T-cell (primary cell): ENCODE results near the gene SDK1. TPM values are rescaled to one million over a fixed set of nuclear protein-coding genes. Genes with fewer than 3 reads are reported as not detected.

Experiments
- ATAC-seq, 4 experiments: fragments of 200-7000 bp in 3 of 4; fragments of 150-1000 bp in 1 of 4; cut with Tn5 transposase; replicated peaks in 1 of 4; 1 replicate in 3 of 4; 2 replicates in 1 of 4; pipeline ENCODE4 v1.10.0; 2021; ENCODE audit warnings: moderate library complexity in 3 of 4, mild to moderate bottlenecking in 2 of 4, moderate number of reproducible peaks in 1 of 4
- CTCF ChIA-PET, 2 donors: fragments of 300-600 bp; sonication (Branson Sonifier 250); formaldehyde crosslinking; loops; one replicate each; lab custom pipeline; 2022; ENCODE audit warnings: antibody characterized with exemption in 2 of 2; lab: Charles Lee
- POLR2A ChIA-PET, 2 donors: fragments of 300-600 bp; sonication (Branson Sonifier 250); formaldehyde crosslinking; loops; one replicate each; lab custom pipeline; 2022; ENCODE audit warnings: antibody characterized with exemption in 2 of 2; lab: Charles Lee
- DNase-seq, 35 experiments: peaks; one replicate each; pipeline versions ENCODE4 v3.0.0 to v3.0.0-alpha.2; 2013 to 2023
- H3K27ac ChIP-seq: one replicate; pipeline ENCODE4 v1.5.1; 2013; ENCODE audit warnings: low read length
- H3K27me3 ChIP-seq, 2 experiments: replicated peaks in 1 of 2; 1 replicate in 1 of 2; 2 replicates in 1 of 2; pipeline versions ENCODE4 v1.6.1 to v1.7.0; 2013; ENCODE audit warnings: low read length in 1 of 2, mixed read lengths in 1 of 2; ENCODE audit not compliant: control insufficient read depth in 2 of 2, insufficient read depth in 2 of 2; ENCODE audit errors: extremely low read depth in 1 of 2
- H3K36me3 ChIP-seq, 2 donors: 1 replicate in 1 of 2; 2 replicates in 1 of 2; pipeline versions ENCODE4 v1.6.1 to v1.7.0; 2013; ENCODE audit warnings: low read length in 1 of 2; ENCODE audit not compliant: control insufficient read depth in 2 of 2, insufficient read depth in 1 of 2; ENCODE audit errors: extremely low read depth in 1 of 2
- H3K4me1 ChIP-seq, 2 experiments: 1 replicate in 1 of 2; 2 replicates in 1 of 2; pipeline versions ENCODE4 v1.6.1 to v1.7.0; 2013; ENCODE audit warnings: low read length in 2 of 2, mixed read lengths in 1 of 2; ENCODE audit not compliant: insufficient read depth in 2 of 2, control insufficient read depth in 1 of 2; ENCODE audit errors: extremely low read depth in 1 of 2
- H3K4me3 ChIP-seq, 2 donors: 1 replicate in 1 of 2; 2 replicates in 1 of 2; pipeline versions ENCODE4 v1.5.1 to v1.7.0; 2013; ENCODE audit warnings: mild to moderate bottlenecking in 2 of 2, low read length in 1 of 2, moderate library complexity in 1 of 2; ENCODE audit not compliant: control insufficient read depth in 1 of 2; ENCODE audit errors: extremely low read depth in 1 of 2
- H3K9me3 ChIP-seq: 2 replicates; pipeline ENCODE4 v1.7.0; 2013
- H3K27ac Mint-ChIP-seq, 2 donors: one replicate each; pipeline ENCODE4 v1.8.0; 2020 to 2021; ENCODE audit warnings: mild to moderate bottlenecking in 2 of 2, mixed read lengths in 2 of 2
- H3K27me3 Mint-ChIP-seq, 2 donors: one replicate each; pipeline ENCODE4 v1.8.0; 2021 to 2022; ENCODE audit warnings: mixed read lengths in 2 of 2
- H3K36me3 Mint-ChIP-seq: one replicate; pipeline ENCODE4 v1.8.0; 2021; ENCODE audit warnings: mixed read lengths
- H3K4me1 Mint-ChIP-seq, 3 donors: one replicate each; pipeline ENCODE4 v1.8.0; 2020 to 2022; ENCODE audit warnings: mixed read lengths in 3 of 3, mild to moderate bottlenecking in 1 of 3
- H3K4me3 Mint-ChIP-seq, 3 donors: one replicate each; pipeline ENCODE4 v1.8.0; 2020 to 2022; ENCODE audit warnings: mild to moderate bottlenecking in 3 of 3, mixed read lengths in 3 of 3, moderate library complexity in 3 of 3
- H3K9me3 Mint-ChIP-seq, 3 donors: one replicate each; pipeline ENCODE4 v1.8.0; 2020 to 2022; ENCODE audit warnings: mixed read lengths in 3 of 3
- WGBS: methylation state at CpG from one replicate; pipeline ENCODE4 v1.1.5; 2013; ENCODE audit warnings: missing lambda C conversion rate; ENCODE audit not compliant: insufficient coverage; 5-methylcytosine and 5-hydroxymethylcytosine counted together
- total RNA-seq, 35 experiments: library from RNA in 6 of 35; stranded (reverse) in 6 of 35; fragments of 120-200 nt in 1 of 35; gene quantifications; one replicate each; pipeline versions ENCODE4 v1.2.1 to v1.2.4 and lab custom pipeline; 2013 to 2026

The SDK1 gene
- total RNA-seq, 5 donors from 2014 or later (not counting 1 experiment from before 2014, with no cell fraction given): 0.47 to 1.7 (median 0.63) TPM

DNA sequence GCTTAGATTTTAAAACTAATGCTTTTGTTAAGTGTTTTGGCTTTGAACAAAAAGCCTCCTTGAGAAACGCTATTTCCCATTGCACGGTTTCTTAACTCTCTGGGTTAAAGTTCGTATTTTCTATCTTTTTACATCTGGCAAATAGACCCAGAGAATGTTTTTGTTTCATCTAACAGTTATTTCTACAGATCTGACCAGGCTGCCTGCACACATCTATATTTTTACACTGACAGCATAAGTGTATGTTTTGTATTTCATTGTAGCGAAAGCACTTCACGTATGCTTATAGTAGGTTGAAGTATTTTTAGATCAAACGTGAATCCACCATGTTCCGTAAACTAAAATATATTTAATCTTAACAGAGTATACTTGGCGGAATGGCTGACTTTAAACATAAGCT, 477.3 kb downstream of the SDK1 start:
- ChIA-PET CTCF (no interaction called here), POLR2A (no interaction called here)
- no peaks in the 10 kb centered on the region for H3K9me3 ChIP-seq

DNA sequence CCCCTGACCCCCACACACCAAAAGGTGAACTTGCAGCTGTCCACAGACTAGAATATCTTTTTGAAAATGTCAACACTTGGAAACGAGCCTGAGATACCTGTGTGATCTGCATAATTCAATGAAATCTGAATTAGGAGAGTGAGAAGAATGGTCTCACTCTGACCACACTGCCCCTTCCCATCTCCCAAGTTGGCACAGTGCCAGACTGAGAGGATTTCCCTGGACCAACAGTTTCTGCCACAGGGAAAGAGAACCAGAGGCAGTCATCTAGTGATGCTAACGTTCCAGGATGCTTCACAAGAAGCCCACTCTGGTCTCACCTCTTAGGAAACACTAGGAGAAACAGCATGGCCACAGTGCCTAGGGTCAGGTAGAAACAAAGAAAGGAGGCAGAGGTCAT, 479.0 kb downstream of the SDK1 start:
- Histone ChIP-seq H3K4me1 (no peaks in the 10 kb centered on the region), H3K9me3 (no peaks in the 10 kb centered on the region), H3K27ac (no peak overlapping the region), H3K36me3 (no peaks in the 10 kb centered on the region), H3K4me3 (no peak overlapping the region), H3K27me3 (peaks cover 0 to 8% of the 10 kb centered on the region in 2 experiments)
- H3K9me3 Mint-ChIP-seq: peaks cover 9 to 20% (median 10%) of the 10 kb centered on the region in 3 donors
- POLR2A ChIA-PET: no interaction called here
- H3K4me3 Mint-ChIP-seq: no peak overlapping the region
- H3K27ac Mint-ChIP-seq: no peak overlapping the region
- H3K4me1 Mint-ChIP-seq: no peaks in the 10 kb centered on the region
- DNase-seq (no peak), ATAC-seq (no peak)
- peaks cover 3% of the 10 kb centered on the region for H3K36me3 Mint-ChIP-seq
- WGBS: 29% methylated on average over 1 of the region's 2 CpGs
- CTCF ChIA-PET: no interaction called here
- H3K27me3 Mint-ChIP-seq: peaks cover 22 to 24% of the 10 kb centered on the region in 2 donors

More for the DNA sequence above, 477.3 kb downstream of the SDK1 start:
- no peak overlapping the region for H3K4me3 ChIP-seq
- H3K4me1 Mint-ChIP-seq: no peaks in the 10 kb centered on the region
- H3K36me3 Mint-ChIP-seq: peaks cover 3% of the 10 kb centered on the region
- no peaks in the 10 kb centered on the region for H3K4me1 ChIP-seq
- peaks cover 14 to 17% of the 10 kb centered on the region in 2 donors for H3K27me3 Mint-ChIP-seq
- H3K4me3 Mint-ChIP-seq: no peak overlapping the region
- ATAC-seq: no peak
- H3K9me3 Mint-ChIP-seq: peaks cover 9 to 16% (median 10%) of the 10 kb centered on the region in 3 donors
- no CpG with 5 or more reads among the region's 8 CpGs for WGBS
- H3K36me3 ChIP-seq: no peaks in the 10 kb centered on the region
- DNase-seq: no peak
- H3K27ac Mint-ChIP-seq: no peak overlapping the region
- H3K27me3 ChIP-seq: peaks cover 0 to 14% of the 10 kb centered on the region in 2 experiments
- no peak overlapping the region for H3K27ac ChIP-seq

DNA sequence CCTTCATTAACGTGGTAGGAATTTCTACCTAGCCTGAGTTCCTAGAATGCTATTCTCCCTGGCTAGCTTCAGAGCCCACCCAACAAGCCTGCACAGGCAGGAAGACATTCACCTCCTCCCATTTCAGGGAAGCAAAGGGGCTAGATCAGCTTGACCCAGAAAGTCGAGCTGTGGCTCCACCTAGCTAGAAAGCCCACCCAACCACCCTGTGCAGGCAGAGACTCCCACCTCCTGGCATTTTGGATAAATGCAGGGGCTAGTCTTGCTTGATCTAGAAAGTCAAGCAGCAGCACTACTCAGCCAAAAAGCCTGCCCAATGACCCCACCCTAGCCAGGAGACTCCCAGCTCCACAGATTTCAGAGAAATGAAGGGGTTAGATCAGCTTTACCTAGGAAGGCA, 479.5 kb downstream of the SDK1 start:
- ATAC-seq: no peak
- Histone ChIP-seq H3K4me1 (no peaks in the 10 kb centered on the region), H3K36me3 (no peaks in the 10 kb centered on the region), H3K4me3 (no peak overlapping the region), H3K27me3 (peaks cover 0 to 8% of the 10 kb centered on the region in 2 experiments), H3K9me3 (no peaks in the 10 kb centered on the region), H3K27ac (no peak overlapping the region)
- Mint-ChIP-seq H3K4me1 (no peaks in the 10 kb centered on the region), H3K27me3 (peaks cover 23 to 25% of the 10 kb centered on the region in 2 donors), H3K4me3 (no peak overlapping the region), H3K9me3 (peaks cover 9 to 20% (median 10%) of the 10 kb centered on the region in 3 donors), H3K36me3 (peaks cover 3% of the 10 kb centered on the region), H3K27ac (no peak overlapping the region)
- ChIA-PET POLR2A (no interaction called here), CTCF (no interaction called here)
- 67% methylated on average over 1 of the region's 2 CpGs for WGBS
- no peak for DNase-seq

DNA sequence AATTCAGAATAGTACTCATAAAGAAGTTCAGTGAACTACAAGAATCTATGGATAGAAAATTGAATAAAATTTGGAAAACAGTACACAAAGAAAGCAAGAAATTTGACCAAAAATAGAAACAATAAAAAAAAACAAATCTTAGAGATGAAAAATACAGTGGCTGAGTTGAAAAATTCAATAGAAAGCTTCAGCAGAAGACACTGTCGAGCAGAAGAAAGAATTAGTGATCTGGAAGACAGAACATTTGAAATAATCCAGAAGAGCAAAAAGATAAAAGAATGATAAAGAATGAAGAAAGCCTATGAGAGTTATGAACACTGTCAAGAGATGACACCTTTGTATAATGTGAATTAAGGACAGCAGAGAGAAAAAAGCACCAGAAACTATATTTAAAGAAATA, 480.6 kb downstream of the SDK1 start:
- ATAC-seq: no peak
- CTCF ChIA-PET: no interaction called here
- POLR2A ChIA-PET: no interaction called here
- Histone ChIP-seq H3K9me3 (no peaks in the 10 kb centered on the region), H3K4me1 (no peaks in the 10 kb centered on the region), H3K27me3 (peaks cover 0 to 8% of the 10 kb centered on the region in 2 experiments), H3K4me3 (no peak overlapping the region), H3K36me3 (no peaks in the 10 kb centered on the region), H3K27ac (no peak overlapping the region)
- H3K27ac Mint-ChIP-seq: no peak overlapping the region
- 67% methylated on average over 1 of the region's 1 CpG for WGBS
- peaks cover 3% of the 10 kb centered on the region for H3K36me3 Mint-ChIP-seq
- H3K27me3 Mint-ChIP-seq: peaks cover 22 to 23% of the 10 kb centered on the region in 2 donors
- no peak overlapping the region for H3K4me3 Mint-ChIP-seq
- H3K9me3 Mint-ChIP-seq: peaks cover 9 to 20% (median 10%) of the 10 kb centered on the region in 3 donors
- DNase-seq: no peak
- H3K4me1 Mint-ChIP-seq: no peaks in the 10 kb centered on the region

DNA sequence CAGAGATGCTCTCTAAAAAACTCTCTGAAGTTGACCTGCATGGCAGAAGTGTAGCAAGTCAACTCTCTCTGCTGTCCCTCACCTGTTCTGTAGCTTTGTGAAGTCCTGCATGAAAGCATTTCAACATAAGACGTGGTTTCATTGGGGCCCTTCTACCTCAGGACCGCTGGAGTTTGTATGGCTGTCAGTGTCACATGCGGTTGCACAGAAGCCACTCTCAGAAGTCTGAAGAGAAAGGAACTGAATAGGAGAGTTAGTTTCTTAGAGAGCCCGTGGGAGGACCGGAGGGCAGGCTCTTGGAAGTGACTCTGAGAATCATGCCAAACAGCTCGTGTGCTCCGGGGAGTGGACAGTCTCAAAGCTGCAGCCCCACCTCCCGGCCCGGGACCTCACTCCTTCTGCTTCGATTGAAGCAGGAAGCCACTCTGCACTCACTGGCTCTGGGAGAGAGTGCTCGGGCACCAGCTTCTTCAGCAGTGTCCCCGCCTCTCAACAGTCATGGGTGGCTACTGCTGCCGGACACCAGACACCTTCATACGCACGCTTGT, 486.7 kb downstream of the SDK1 start:
- H3K27me3 Mint-ChIP-seq: peaks cover 23 to 32% of the 10 kb centered on the region in 2 donors
- CTCF ChIA-PET: no interaction called here

DNA sequence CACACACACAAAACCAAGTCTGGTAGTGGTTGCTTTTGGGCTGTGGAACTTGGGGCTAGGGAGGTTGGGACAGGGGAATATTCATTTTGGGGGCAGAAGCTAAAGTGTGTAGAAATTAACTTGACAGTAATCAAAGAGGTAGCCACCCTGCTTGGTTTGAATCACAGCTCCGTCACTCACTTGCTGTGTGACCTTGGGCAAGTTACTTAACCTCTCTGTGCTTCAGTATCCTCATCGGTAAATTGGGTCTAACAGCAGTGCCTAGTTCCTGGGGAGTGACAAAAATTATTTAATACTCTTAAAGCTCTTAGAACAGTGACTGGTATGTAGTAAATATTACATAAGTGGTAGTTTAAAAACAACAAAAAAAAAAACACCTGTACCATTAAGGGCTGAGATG, 489.8 kb downstream of the SDK1 start:
- no peaks in the 10 kb centered on the region for H3K9me3 ChIP-seq
- WGBS: no CpG with 5 or more reads among the region's 2 CpGs
- H3K4me3 ChIP-seq: no peak overlapping the region
- POLR2A ChIA-PET: no interaction called here
- Mint-ChIP-seq H3K4me3 (no peak overlapping the region), H3K9me3 (no peaks in the 10 kb centered on the region), H3K36me3 (no peaks in the 10 kb centered on the region), H3K27me3 (peaks cover 13 to 20% of the 10 kb centered on the region in 2 donors), H3K4me1 (no peaks in the 10 kb centered on the region), H3K27ac (no peak overlapping the region)
- DNase-seq (no peak), ATAC-seq (no peak)
- no peak overlapping the region for H3K27ac ChIP-seq
- no peaks in the 10 kb centered on the region for H3K4me1 ChIP-seq
- CTCF ChIA-PET: no interaction called here
- H3K27me3 ChIP-seq: peaks cover 0 to 26% of the 10 kb centered on the region in 2 experiments
- H3K36me3 ChIP-seq: no peaks in the 10 kb centered on the region

More for the DNA sequence above, 486.7 kb downstream of the SDK1 start:
- Histone ChIP-seq H3K4me3 (no peak overlapping the region), H3K27me3 (peaks cover 0 to 26% of the 10 kb centered on the region in 2 experiments), H3K4me1 (no peaks in the 10 kb centered on the region), H3K36me3 (no peaks in the 10 kb centered on the region), H3K27ac (no peak overlapping the region), H3K9me3 (no peaks in the 10 kb centered on the region)
- no peaks in the 10 kb centered on the region for H3K4me1 Mint-ChIP-seq
- ATAC-seq (no peak), DNase-seq (no peak)
- no peak overlapping the region for H3K27ac Mint-ChIP-seq
- peaks cover 0 to 6% (median 0%) of the 10 kb centered on the region in 3 donors for H3K9me3 Mint-ChIP-seq
- H3K36me3 Mint-ChIP-seq: no peaks in the 10 kb centered on the region
- POLR2A ChIA-PET: no interaction called here
- H3K4me3 Mint-ChIP-seq: no peak overlapping the region
- 52% methylated on average over 15 of the region's 15 CpGs for WGBS
